Panc1 (cell line): Measurements from ENCODE around the gene TMEM41B.
"Not testable (repeated sequence)": the region's sequence is repeated elsewhere in the genome, so short reads cannot be mapped to it uniquely, and the experiment has no call there.

Experiments
- CTCF ChIP-seq: fragments of 450-650 bp; IDR thresholded peaks from 2 replicates; pipeline ENCODE4 v1.5.1; 2017; ENCODE audit warnings: mild to moderate bottlenecking
- POLR2AphosphoS5 ChIP-seq: IDR thresholded peaks from 2 replicates; pipeline ENCODE4 v1.6.1; 2012; ENCODE audit warnings: mild to moderate bottlenecking, low read depth, low read length, moderate library complexity

- not testable (repeated sequence) for TF ChIP-seq CTCF, POLR2AphosphoS5
Observed at GRCh38 chr11:9260838-9261146, 53.6 kb downstream of the TMEM41B start.
